Osteoblast (primary cell): Measurements from ENCODE around the gene AMOTL2. TPM values are rescaled to one million over a fixed set of nuclear protein-coding genes. Genes with fewer than 3 reads are reported as not detected.

Experiments used
- DNase-seq: peaks from one replicate; pipeline ENCODE4 v3.0.0; 2011; ENCODE audit warnings: low spot score, mixed read lengths; ENCODE audit not compliant: insufficient read length; ENCODE audit errors: missing footprints
- H2AFZ ChIP-seq: 2 replicates; pipeline ENCODE4 v1.6.0; 2011; ENCODE audit warnings: mild to moderate bottlenecking, low read length
- H3K27ac ChIP-seq: 2 replicates; pipeline ENCODE4 v1.5.1; 2011; ENCODE audit warnings: mild to moderate bottlenecking, low read depth, low read length, moderate library complexity
- H3K27me3 ChIP-seq: 2 replicates; pipeline ENCODE4 v1.6.0; 2012; ENCODE audit warnings: mild to moderate bottlenecking, control low read depth, inconsistent platforms, low read length, moderate library complexity; ENCODE audit not compliant: insufficient read depth
- H3K36me3 ChIP-seq: 2 replicates; pipeline ENCODE4 v1.5.1; 2011; ENCODE audit warnings: mild to moderate bottlenecking, low read length, control low read depth, moderate library complexity; ENCODE audit not compliant: insufficient read depth
- H3K4me1 ChIP-seq: 2 replicates; pipeline ENCODE4 v1.5.1; 2011; ENCODE audit warnings: mild to moderate bottlenecking, low read length, control low read depth, moderate library complexity; ENCODE audit not compliant: insufficient read depth
- H3K4me2 ChIP-seq: 2 replicates; pipeline ENCODE4 v1.6.0; 2011; ENCODE audit warnings: mild to moderate bottlenecking, low read length; ENCODE audit not compliant: insufficient read depth
- H3K4me3 ChIP-seq: fragments of 200-600 bp; sonication (generic); 3 replicates; pipeline ENCODE4 v1.5.1; 2012; ENCODE audit warnings: mild to moderate bottlenecking, low read length, inconsistent platforms; ENCODE audit not compliant: insufficient read depth
- H3K79me2 ChIP-seq: 2 replicates; pipeline ENCODE4 v1.6.0; 2012; ENCODE audit warnings: mild to moderate bottlenecking, low read length, control low read depth, inconsistent platforms; ENCODE audit not compliant: insufficient read depth
- H3K9me3 ChIP-seq: 2 replicates; pipeline ENCODE4 v1.5.1; 2011; ENCODE audit warnings: low read depth, low read length, control low read depth
- H4K20me1 ChIP-seq: 2 replicates; pipeline ENCODE4 v1.6.0; 2012; ENCODE audit warnings: mild to moderate bottlenecking, low read length, control low read depth; ENCODE audit not compliant: insufficient read depth
- CTCF ChIP-seq: IDR thresholded peaks from 2 replicates; pipeline ENCODE4 v1.5.1; 2011; ENCODE audit warnings: mild to moderate bottlenecking, low read depth, low read length, moderate library complexity; ENCODE audit errors: extremely low read depth
- total RNA-seq: library from RNA; depleted of rRNA; stranded (reverse); fragments of >200 nt; gene quantifications from 2 replicates; pipeline ENCODE4 v1.2.3, GENCODE V29; 2012

Gene AMOTL2
- total RNA-seq, 1 donor, result 300 TPM

- Histone ChIP-seq H3K4me2 (no peak overlapping the region), H3K4me1 (peaks cover 28% of the 10 kb centered on the region), H2AFZ (no peak overlapping the region), H3K79me2 (no peaks in the 10 kb centered on the region), H3K36me3 (no peaks in the 10 kb centered on the region), H4K20me1 (no peaks in the 10 kb centered on the region), H3K9me3 (peaks cover 9% of the 10 kb centered on the region), H3K4me3 (no peak overlapping the region), H3K27ac (no peak overlapping the region), H3K27me3 (no peaks in the 10 kb centered on the region)
- TF ChIP-seq CTCF, result no peak
- DNase-seq, result no peak
Measured at GRCh38 chr3:134344560-134344959, 29.7 kb downstream of the AMOTL2 start.

- H3K4me2 ChIP-seq, result no peak overlapping the region
- no peaks in the 10 kb centered on the region for H3K27me3 ChIP-seq
- no peak overlapping the region for H3K27ac ChIP-seq
- H3K4me1 ChIP-seq, result peaks cover 18% of the 10 kb centered on the region
- DNase-seq, result no peak
- no peaks in the 10 kb centered on the region for H3K79me2 ChIP-seq
- peaks cover 9% of the 10 kb centered on the region for H3K9me3 ChIP-seq
- no peaks in the 10 kb centered on the region for H3K36me3 ChIP-seq
- no peak for TF ChIP-seq CTCF
- H4K20me1 ChIP-seq, result no peaks in the 10 kb centered on the region
- H3K4me3 ChIP-seq, result no peak overlapping the region
- H2AFZ ChIP-seq, result no peak overlapping the region
Measured at GRCh38 chr3:134342259-134342658, 32.0 kb downstream of the AMOTL2 start.

- H3K4me2 ChIP-seq, result no peak overlapping the region
- no peaks in the 10 kb centered on the region for H4K20me1 ChIP-seq
- peaks cover 27% of the 10 kb centered on the region for H3K4me1 ChIP-seq
- H2AFZ ChIP-seq, result peak overlapping the region; percentile 19
- H3K4me3 ChIP-seq, result no peak overlapping the region
- H3K9me3 ChIP-seq, result peaks cover 2% of the 10 kb centered on the region
- no peaks in the 10 kb centered on the region for H3K36me3 ChIP-seq
- TF ChIP-seq CTCF, result no peak
- no peak for DNase-seq
- H3K79me2 ChIP-seq, result no peaks in the 10 kb centered on the region
- no peaks in the 10 kb centered on the region for H3K27me3 ChIP-seq
- H3K27ac ChIP-seq, result peak overlapping the region; percentile 2
Measured at GRCh38 chr3:134341389-134341788, 32.9 kb downstream of the AMOTL2 start.

- no peak for DNase-seq
- no peaks in the 10 kb centered on the region for H3K9me3 ChIP-seq
- H3K79me2 ChIP-seq, result no peaks in the 10 kb centered on the region
- H3K27me3 ChIP-seq, result no peaks in the 10 kb centered on the region
- peak overlapping the region; percentile 2 for H3K27ac ChIP-seq
- no peak for TF ChIP-seq CTCF
- peaks cover 31% of the 10 kb centered on the region for H3K4me1 ChIP-seq
- H3K4me3 ChIP-seq, result no peak overlapping the region
- peak overlapping the region; percentile 19 for H2AFZ ChIP-seq
- no peaks in the 10 kb centered on the region for H3K36me3 ChIP-seq
- no peaks in the 10 kb centered on the region for H4K20me1 ChIP-seq
- H3K4me2 ChIP-seq, result no peak overlapping the region
Measured at GRCh38 chr3:134340982-134341365, 33.3 kb downstream of the AMOTL2 start.
